ENCODE measurements around the gene ZC3H18. TPM values are rescaled to one million over a fixed set of nuclear protein-coding genes. Genes with fewer than 3 reads are reported as not detected.
"Not testable (repeated sequence)": the region's sequence is repeated elsewhere in the genome, so short reads cannot be mapped to it uniquely, and the experiment has no call there.

ZC3H18 gene
- total and polyA plus RNA-seq, 5 donors: 17.5 to 25.1 (median 19.6) TPM

- under 1% methylated on average over 88 of the region's 88 CpGs for WGBS
- ATAC-seq: peak; percentile 99
- H3K27ac ChIP-seq (ENCODE audit: low read length): peak within 1 kb of the TSS; percentile 46
- peaks cover 3% of the 10 kb centered on the region for H3K4me1 ChIP-seq (ENCODE audit: control insufficient read depth, insufficient read depth, low read length)
- intact Hi-C loops (cut with DNase I): no loop called here
- no peaks in the 10 kb centered on the region for H3K27me3 ChIP-seq (ENCODE audit: control insufficient read depth, insufficient read depth)
- H3K4me3 ChIP-seq (ENCODE audit: low read length): peak within 1 kb of the TSS; percentile 61
- peak; percentile 98 to 99 (median 99) for DNase-seq
- H3K9me3 ChIP-seq (ENCODE audit: control insufficient read depth, low read length): no peaks in the 10 kb centered on the region
Measured at GRCh38 chr16:88662843-88663606, 92.8 kb downstream of the ZC3H18 start, which contains the start of gene MVD. TSS of gene MVD (minus strand) at chr16:88663091. CDS start at chr16:88663080, 11 bp downstream.

- Histone ChIP-seq H3K27ac (ENCODE audit: low read length) (no peak overlapping the region), H3K9me3 (ENCODE audit: control insufficient read depth, low read length) (no peaks in the 10 kb centered on the region), H3K4me3 (ENCODE audit: low read length) (no peak overlapping the region), H3K4me1 (ENCODE audit: control insufficient read depth, insufficient read depth, low read length) (peaks cover 3% of the 10 kb centered on the region), H3K27me3 (ENCODE audit: control insufficient read depth, insufficient read depth) (no peaks in the 10 kb centered on the region)
- ATAC-seq (no peak), DNase-seq (no peak)
- whole genome bisulfite sequencing: 43% methylated on average over 4 of the region's 4 CpGs
- intact Hi-C loops (cut with DNase I): no loop called here
Measured at GRCh38 chr16:88665148-88665547, 94.9 kb downstream of the ZC3H18 start.

- Histone ChIP-seq H3K27me3 (ENCODE audit: control insufficient read depth, insufficient read depth) (no peaks in the 10 kb centered on the region), H3K4me3 (ENCODE audit: low read length) (no peak overlapping the region), H3K4me1 (ENCODE audit: control insufficient read depth, insufficient read depth, low read length) (peaks cover 3% of the 10 kb centered on the region), H3K9me3 (ENCODE audit: control insufficient read depth, low read length) (no peaks in the 10 kb centered on the region), H3K27ac (ENCODE audit: low read length) (no peak overlapping the region)
- ATAC-seq (no peak), DNase-seq (no peak)
- WGBS: 85% methylated on average over 3 of the region's 3 CpGs
- intact Hi-C loops (cut with DNase I): no loop called here
Measured at GRCh38 chr16:88665570-88665969, 95.4 kb downstream of the ZC3H18 start.

GRCh38 chr16:88667461-88667860 lies 97.3 kb downstream of the ZC3H18 start:
- DNase-seq: peak in 1 of 3 donors; percentile 32
- H3K4me3 ChIP-seq (ENCODE audit: low read length): no peak overlapping the region
- intact Hi-C loops (cut with DNase I): no loop called here
- no peaks in the 10 kb centered on the region for H3K9me3 ChIP-seq (ENCODE audit: control insufficient read depth, low read length)
- 57% methylated on average over 5 of the region's 5 CpGs for WGBS
- no peak overlapping the region for H3K27ac ChIP-seq (ENCODE audit: low read length)
- peaks cover 3% of the 10 kb centered on the region for H3K4me1 ChIP-seq (ENCODE audit: control insufficient read depth, insufficient read depth, low read length)
- H3K27me3 ChIP-seq (ENCODE audit: control insufficient read depth, insufficient read depth): no peaks in the 10 kb centered on the region
- no peak for ATAC-seq

- H3K4me3 ChIP-seq (ENCODE audit: low read length); ATAC-seq; H3K27me3 ChIP-seq (ENCODE audit: control insufficient read depth, insufficient read depth); intact Hi-C loops (cut with DNase I); H3K27ac ChIP-seq (ENCODE audit: low read length); H3K9me3 ChIP-seq (ENCODE audit: control insufficient read depth, low read length); H3K4me1 ChIP-seq (ENCODE audit: control insufficient read depth, insufficient read depth, low read length); DNase-seq: not testable (repeated sequence)
- WGBS: 91% methylated on average over 8 of the region's 8 CpGs
Measured at GRCh38 chr16:88669493-88669892, 99.3 kb downstream of the ZC3H18 start.

- intact Hi-C loops (cut with DNase I): no loop called here
- WGBS: 67% methylated on average over 10 of the region's 10 CpGs
- peak in 1 of 3 donors; percentile 29 for DNase-seq
- no peak overlapping the region for H3K4me3 ChIP-seq (ENCODE audit: low read length)
- no peak for ATAC-seq
- H3K9me3 ChIP-seq (ENCODE audit: control insufficient read depth, low read length): no peaks in the 10 kb centered on the region
- H3K27me3 ChIP-seq (ENCODE audit: control insufficient read depth, insufficient read depth): no peaks in the 10 kb centered on the region
- H3K4me1 ChIP-seq (ENCODE audit: control insufficient read depth, insufficient read depth, low read length): no peaks in the 10 kb centered on the region
- H3K27ac ChIP-seq (ENCODE audit: low read length): no peak overlapping the region
Measured at GRCh38 chr16:88669980-88670379, 99.8 kb downstream of the ZC3H18 start.

GRCh38 chr16:88671806-88672205 lies 101.6 kb downstream of the ZC3H18 start:
- intact Hi-C loops (cut with DNase I): no loop called here
- 88% methylated on average over 23 of the region's 23 CpGs for WGBS

GRCh38 chr16:88672776-88673175 lies 102.6 kb downstream of the ZC3H18 start:
- Histone ChIP-seq H3K4me1 (ENCODE audit: control insufficient read depth, insufficient read depth, low read length) (no peaks in the 10 kb centered on the region), H3K9me3 (ENCODE audit: control insufficient read depth, low read length) (no peaks in the 10 kb centered on the region), H3K27me3 (ENCODE audit: control insufficient read depth, insufficient read depth) (no peaks in the 10 kb centered on the region), H3K27ac (ENCODE audit: low read length) (peak overlapping the region; percentile 54), H3K4me3 (ENCODE audit: low read length) (no peak overlapping the region)
- ATAC-seq: peak in 1 of 2 donors; percentile 17
- WGBS: 56% methylated on average over 11 of the region's 11 CpGs
- DNase-seq: peak in 2 of 3 donors; percentile 9 to 64
- intact Hi-C loops (cut with DNase I): no loop called here

More at GRCh38 chr16:88671806-88672205, 101.6 kb downstream of the ZC3H18 start:
- Histone ChIP-seq H3K27ac (ENCODE audit: low read length) (no peak overlapping the region), H3K4me3 (ENCODE audit: low read length) (no peak overlapping the region), H3K27me3 (ENCODE audit: control insufficient read depth, insufficient read depth) (no peaks in the 10 kb centered on the region), H3K4me1 (ENCODE audit: control insufficient read depth, insufficient read depth, low read length) (no peaks in the 10 kb centered on the region), H3K9me3 (ENCODE audit: control insufficient read depth, low read length) (no peaks in the 10 kb centered on the region)
- DNase-seq (peak in 1 of 3 donors; percentile 34), ATAC-seq (peak; percentile 5)

GRCh38 chr16:88673716-88674379 lies 103.6 kb downstream of the ZC3H18 start:
- H3K27me3 ChIP-seq (ENCODE audit: control insufficient read depth, insufficient read depth): no peaks in the 10 kb centered on the region
- H3K4me3 ChIP-seq (ENCODE audit: low read length): no peak overlapping the region
- WGBS: 71% methylated on average over 19 of the region's 19 CpGs
- intact Hi-C loops (cut with DNase I): no loop called here
- no peaks in the 10 kb centered on the region for H3K4me1 ChIP-seq (ENCODE audit: control insufficient read depth, insufficient read depth, low read length)
- H3K9me3 ChIP-seq (ENCODE audit: control insufficient read depth, low read length): no peaks in the 10 kb centered on the region
- peak overlapping the region; percentile 70 for H3K27ac ChIP-seq (ENCODE audit: low read length)
- DNase-seq: peak; percentile 26 to 77 (median 72)
- peak; percentile 70 to 79 for ATAC-seq

GRCh38 chr16:88676502-88677242 lies 106.5 kb downstream of the ZC3H18 start:
- Histone ChIP-seq H3K27me3 (ENCODE audit: control insufficient read depth, insufficient read depth) (no peaks in the 10 kb centered on the region), H3K27ac (ENCODE audit: low read length) (no peak overlapping the region), H3K4me3 (ENCODE audit: low read length) (no peak overlapping the region), H3K4me1 (ENCODE audit: control insufficient read depth, insufficient read depth, low read length) (no peaks in the 10 kb centered on the region), H3K9me3 (ENCODE audit: control insufficient read depth, low read length) (no peaks in the 10 kb centered on the region)
- whole genome bisulfite sequencing: 75% methylated on average over 22 of the region's 22 CpGs
- ATAC-seq: no peak
- intact Hi-C loops (cut with DNase I): no loop called here
- peak in 2 of 3 donors; percentile 42 to 47 for DNase-seq

GRCh38 chr16:88677721-88678120 lies 107.5 kb downstream of the ZC3H18 start:
- WGBS: 78% methylated on average over 13 of the region's 13 CpGs
- ATAC-seq (no peak), DNase-seq (peak in 1 of 3 donors; percentile 44)
- H3K4me3 ChIP-seq (ENCODE audit: low read length): no peak overlapping the region
- intact Hi-C loops (cut with DNase I): no loop called here
- no peaks in the 10 kb centered on the region for H3K27me3 ChIP-seq (ENCODE audit: control insufficient read depth, insufficient read depth)
- no peaks in the 10 kb centered on the region for H3K4me1 ChIP-seq (ENCODE audit: control insufficient read depth, insufficient read depth, low read length)
- H3K9me3 ChIP-seq (ENCODE audit: control insufficient read depth, low read length): no peaks in the 10 kb centered on the region
- no peak overlapping the region for H3K27ac ChIP-seq (ENCODE audit: low read length)

Measured in right cardiac atrium (tissue), 5 donors.